Uterus (tissue), 4 donors: ENCODE results near the gene TCIRG1. TPM values are rescaled to one million over a fixed set of nuclear protein-coding genes. Genes with fewer than 3 reads are reported as not detected.

ENCODE experiments used
- DNase-seq, 2 donors: peaks; one replicate each; pipeline ENCODE4 v3.0.0-alpha.2; 2019 to 2020
- H3K27ac ChIP-seq, 2 donors: fragments of 200-600 bp; sonication (generic); 1 replicate in 1 of 2; 2 replicates in 1 of 2; pipeline ENCODE4 v1.5.1; 2016 to 2018
- H3K27me3 ChIP-seq, 2 donors: fragments of 200-600 bp; sonication (generic); one replicate each; pipeline ENCODE4 v1.5.1; 2018 to 2019; ENCODE audit warnings: control low read depth in 1 of 2
- H3K36me3 ChIP-seq, 2 donors: fragments of 200-600 bp; sonication (generic); one replicate each; pipeline ENCODE4 v1.5.1; 2019; ENCODE audit warnings: control low read depth in 1 of 2
- H3K4me1 ChIP-seq, 2 donors: fragments of 200-600 bp; sonication (generic); one replicate each; pipeline ENCODE4 v1.5.1; 2018 to 2019; ENCODE audit warnings: control low read depth in 1 of 2
- H3K4me3 ChIP-seq, 2 donors: fragments of 200-600 bp; sonication (generic); 1 replicate in 1 of 2; 2 replicates in 1 of 2; pipeline ENCODE4 v1.5.1; 2018 to 2019; ENCODE audit warnings: mild to moderate bottlenecking in 1 of 2
- H3K9me3 ChIP-seq, 2 donors: fragments of 200-600 bp; sonication (generic); one replicate each; pipeline ENCODE4 v1.5.1; 2019; ENCODE audit warnings: control low read depth in 1 of 2
- POLR2A ChIP-seq, 2 donors: fragments of 450-650 bp; IDR thresholded peaks; one replicate each; pipeline ENCODE4 v1.6.1; 2016; ENCODE audit warnings: antibody characterized with exemption in 2 of 2, mild to moderate bottlenecking in 1 of 2, moderate library complexity in 1 of 2
- intact Hi-C: fragments of 100-400 bp; cut with DNase I; formaldehyde crosslinking; loops from one replicate; pipeline ENCODE4 v1.15.1; 2023; ENCODE audit warnings: low total_unique reads
- total RNA-seq, 4 donors: library from RNA; depleted of rRNA in 3 of 4; stranded (reverse); fragments of >200 nt in 3 of 4; gene quantifications; one replicate each; pipeline versions ENCODE4 v1.1.0 to v1.2.4, GENCODE V29; 2014 to 2023
- TF ChIP-seq, protein P1 (sequence below), 4 experiments: fragments of 200-600 bp in 2 of 4; fragments of 450-650 bp in 2 of 4; sonication (generic) in 2 of 4; IDR thresholded peaks; one replicate each; pipeline ENCODE4 v1.5.1; 2016 to 2019; ENCODE audit warnings: antibody characterized with exemption in 4 of 4, mild to moderate bottlenecking in 2 of 4, moderate library complexity in 1 of 4
- donor health status: DM: yes; HTN: yes; CAD: no.

The TCIRG1 gene
- total RNA-seq, 4 donors from 2014 or later, result 62.1 to 162 (median 115) TPM

DNA sequence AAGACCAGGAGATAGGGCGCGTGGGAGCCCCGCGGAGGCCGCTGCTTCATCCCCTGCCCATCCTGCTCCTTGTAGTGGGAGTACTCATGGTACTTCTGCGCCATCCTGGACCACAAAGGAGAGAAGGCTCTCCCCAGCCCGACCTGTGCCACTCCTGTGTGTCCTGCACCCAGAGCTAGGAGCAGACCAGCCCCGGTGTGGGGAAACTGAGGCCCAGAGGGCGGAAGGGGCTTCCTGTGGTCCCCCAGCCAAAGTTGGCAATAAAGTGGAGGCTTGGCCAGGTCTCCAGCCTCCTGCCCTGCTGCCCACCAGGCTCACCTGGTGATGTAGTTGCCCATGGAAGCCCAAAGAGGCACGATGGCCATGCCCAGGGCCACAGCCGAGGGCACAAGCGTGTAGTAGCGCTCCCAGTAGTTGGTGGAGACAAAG, 39.6 kb upstream of the TCIRG1 start:
- H3K36me3 ChIP-seq, result no peaks in the 10 kb centered on the region
- H3K4me1 ChIP-seq, result no peaks in the 10 kb centered on the region
- no peaks in the 10 kb centered on the region for H3K27me3 ChIP-seq
- no peak overlapping the region for H3K27ac ChIP-seq
- TF ChIP-seq, protein P1, sequence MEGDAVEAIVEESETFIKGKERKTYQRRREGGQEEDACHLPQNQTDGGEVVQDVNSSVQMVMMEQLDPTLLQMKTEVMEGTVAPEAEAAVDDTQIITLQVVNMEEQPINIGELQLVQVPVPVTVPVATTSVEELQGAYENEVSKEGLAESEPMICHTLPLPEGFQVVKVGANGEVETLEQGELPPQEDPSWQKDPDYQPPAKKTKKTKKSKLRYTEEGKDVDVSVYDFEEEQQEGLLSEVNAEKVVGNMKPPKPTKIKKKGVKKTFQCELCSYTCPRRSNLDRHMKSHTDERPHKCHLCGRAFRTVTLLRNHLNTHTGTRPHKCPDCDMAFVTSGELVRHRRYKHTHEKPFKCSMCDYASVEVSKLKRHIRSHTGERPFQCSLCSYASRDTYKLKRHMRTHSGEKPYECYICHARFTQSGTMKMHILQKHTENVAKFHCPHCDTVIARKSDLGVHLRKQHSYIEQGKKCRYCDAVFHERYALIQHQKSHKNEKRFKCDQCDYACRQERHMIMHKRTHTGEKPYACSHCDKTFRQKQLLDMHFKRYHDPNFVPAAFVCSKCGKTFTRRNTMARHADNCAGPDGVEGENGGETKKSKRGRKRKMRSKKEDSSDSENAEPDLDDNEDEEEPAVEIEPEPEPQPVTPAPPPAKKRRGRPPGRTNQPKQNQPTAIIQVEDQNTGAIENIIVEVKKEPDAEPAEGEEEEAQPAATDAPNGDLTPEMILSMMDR (IDR thresholded peaks at IDR 0.05), result no peak
- TF ChIP-seq POLR2A (IDR thresholded peaks at IDR 0.05), result no peak
- H3K9me3 ChIP-seq, result no peaks in the 10 kb centered on the region
- intact Hi-C loops, result no loop called here
- DNase-seq, result no peak
- no peak overlapping the region for H3K4me3 ChIP-seq

DNA sequence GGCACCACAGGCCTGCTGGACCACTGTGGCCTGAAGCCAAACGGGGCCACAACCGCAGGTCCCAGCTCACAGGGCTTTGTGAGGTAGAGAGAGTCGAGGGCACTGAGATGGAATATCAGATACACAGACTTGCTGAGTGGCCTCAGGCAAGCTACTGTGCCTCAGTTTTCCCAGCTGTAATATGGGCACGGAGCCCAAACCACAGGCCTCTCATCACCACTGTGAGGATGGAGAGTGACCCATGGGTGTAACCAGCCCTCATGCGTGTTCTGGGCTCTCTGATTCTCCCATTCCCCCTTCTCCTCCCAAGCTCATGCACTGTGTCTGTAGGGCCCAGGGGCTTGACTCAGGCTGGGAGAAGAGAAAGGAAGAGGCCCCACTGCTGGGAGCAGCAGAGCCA, 39.1 kb upstream of the TCIRG1 start:
- Histone ChIP-seq H3K9me3 (no peaks in the 10 kb centered on the region), H3K4me1 (no peaks in the 10 kb centered on the region), H3K4me3 (no peak overlapping the region), H3K36me3 (no peaks in the 10 kb centered on the region), H3K27ac (no peak overlapping the region), H3K27me3 (no peaks in the 10 kb centered on the region)
- no peak for TF ChIP-seq POLR2A (IDR thresholded peaks at IDR 0.05)
- TF ChIP-seq, protein P1 (IDR thresholded peaks at IDR 0.05), result no peak
- intact Hi-C loops, result no loop called here
- DNase-seq, result no peak

DNA sequence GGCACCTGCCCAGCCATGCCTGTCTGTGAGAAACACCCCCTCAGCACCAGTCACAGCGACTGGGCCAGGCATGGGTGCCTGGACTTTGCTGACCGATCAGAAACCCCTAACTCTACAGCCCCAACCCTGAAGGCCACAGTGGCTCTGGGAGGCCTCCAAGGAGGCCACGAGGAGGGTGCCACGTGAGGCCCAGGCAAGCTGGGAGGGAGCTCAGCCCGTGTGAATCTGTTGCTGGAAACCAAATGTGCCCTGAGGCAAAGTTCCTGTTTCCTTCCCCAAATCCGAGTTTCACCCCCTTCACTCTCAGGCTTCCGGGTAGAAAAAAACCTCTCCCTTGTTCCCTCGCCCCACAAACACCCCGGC, 36.3 kb upstream of the TCIRG1 start:
- H3K4me3 ChIP-seq, result no peak overlapping the region
- no peak for DNase-seq

DNA sequence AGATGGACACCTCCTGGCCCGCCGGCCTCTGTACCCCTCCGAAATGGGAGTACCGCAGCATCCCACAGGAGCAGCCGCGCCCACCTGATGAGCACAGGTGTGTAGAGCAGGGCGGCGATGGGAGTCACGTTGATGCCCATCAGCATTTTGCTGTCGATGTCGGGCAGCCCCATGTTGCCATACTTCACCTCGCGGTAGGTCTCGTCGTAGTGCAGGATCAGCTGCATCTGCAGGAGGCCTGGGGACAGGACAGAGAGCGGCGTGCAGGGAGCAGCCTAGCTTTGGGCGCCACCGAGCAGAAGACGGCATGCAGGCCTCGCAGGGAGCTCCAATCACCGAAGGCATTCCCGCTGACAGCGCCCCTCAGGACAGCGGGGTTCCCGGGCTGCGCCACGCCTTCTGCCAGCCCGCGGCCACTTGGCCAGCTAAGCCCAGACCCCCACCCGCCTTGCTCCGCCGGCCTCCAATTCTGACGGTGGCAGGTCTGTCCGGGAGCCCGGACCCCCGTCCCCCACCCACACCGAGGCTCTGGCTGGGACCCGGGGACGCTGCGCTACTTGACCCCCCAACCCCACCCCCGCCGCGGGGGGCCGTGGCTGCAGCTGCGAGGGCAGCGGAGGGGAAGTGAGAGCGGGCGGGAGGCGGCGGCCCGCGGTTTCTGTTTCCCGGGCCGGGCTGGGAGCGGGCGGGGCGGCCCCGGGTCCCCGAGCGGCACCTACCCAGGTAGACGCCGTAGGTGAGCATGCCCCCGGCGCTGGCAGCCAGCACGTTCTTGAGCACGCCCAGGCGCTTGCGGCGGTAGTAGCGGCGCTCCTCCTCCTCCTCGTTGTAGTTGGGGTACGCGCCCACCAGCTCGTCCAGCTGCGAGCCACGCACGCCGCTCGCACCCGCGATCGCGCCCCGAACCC, 35.6 kb upstream of the TCIRG1 start:
- Histone ChIP-seq H3K27me3 (no peaks in the 10 kb centered on the region), H3K36me3 (no peaks in the 10 kb centered on the region), H3K9me3 (no peaks in the 10 kb centered on the region), H3K27ac (peak overlapping the region; percentile 43 to 55), H3K4me3 (peak overlapping the region; percentile 27 to 54), H3K4me1 (no peaks in the 10 kb centered on the region)
- DNase-seq, result no peak
- intact Hi-C loops, result no loop called here
- no peak for TF ChIP-seq POLR2A (IDR thresholded peaks at IDR 0.05)
- TF ChIP-seq, protein P1 (IDR thresholded peaks at IDR 0.05), result no peak

More for the DNA sequence above, 36.3 kb upstream of the TCIRG1 start:
- Histone ChIP-seq H3K27me3 (no peaks in the 10 kb centered on the region), H3K9me3 (no peaks in the 10 kb centered on the region), H3K27ac (no peak overlapping the region), H3K36me3 (no peaks in the 10 kb centered on the region), H3K4me1 (no peaks in the 10 kb centered on the region)
- intact Hi-C loops, result no loop called here
- TF ChIP-seq, protein P1 (IDR thresholded peaks at IDR 0.05), result no peak
- TF ChIP-seq POLR2A (IDR thresholded peaks at IDR 0.05), result no peak

DNA sequence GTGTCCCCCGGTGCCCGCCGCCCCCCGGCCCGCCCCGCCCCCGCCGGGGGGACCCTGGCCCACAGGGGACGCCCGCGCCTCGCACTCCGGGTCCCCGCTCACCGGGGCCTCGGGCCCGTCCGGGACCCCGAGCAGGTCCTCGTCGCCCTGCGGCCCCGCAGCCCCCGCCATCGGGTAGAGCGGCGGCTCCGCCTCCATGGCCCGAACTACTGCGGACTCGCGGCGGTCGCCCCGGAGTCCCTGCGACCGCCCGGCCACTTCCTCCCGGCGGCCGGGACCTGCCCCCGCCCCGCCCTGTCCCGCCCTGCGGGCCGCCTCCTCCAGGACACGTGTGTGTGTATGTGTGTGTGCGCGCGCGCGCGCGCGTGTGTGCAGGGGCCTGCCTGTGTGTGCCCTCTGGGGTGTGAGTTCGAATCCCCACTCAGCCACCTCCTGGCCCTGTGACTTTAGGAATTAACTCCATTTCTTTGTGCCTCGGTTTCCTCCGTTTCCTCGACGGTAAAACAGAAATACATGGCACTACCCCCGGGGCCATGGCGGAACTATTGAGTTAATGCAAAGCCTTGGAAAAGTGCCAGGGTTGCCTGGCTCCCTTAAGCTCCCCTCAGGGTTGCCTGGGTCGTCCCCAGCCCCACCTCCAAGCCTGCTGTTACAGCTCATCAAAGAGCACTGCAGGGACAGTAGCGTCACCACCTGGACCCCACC, 34.8 kb upstream of the TCIRG1 start, which contains the start of gene UNC93B1:
UNC93B1 (minus strand) TSS at position 252 of the 705 bp plus-strand sequence; CDS start at position 198, 54 bp downstream.
- DNase-seq, result peak; percentile 80 to 83

More for the DNA sequence above, 34.8 kb upstream of the TCIRG1 start, which contains the start of gene UNC93B1:
- Histone ChIP-seq H3K27ac (peak within 1 kb of the TSS; percentile 43 to 55), H3K4me3 (peak within 1 kb of the TSS; percentile 27 to 54), H3K4me1 (no peaks in the 10 kb centered on the region), H3K36me3 (no peaks in the 10 kb centered on the region), H3K9me3 (no peaks in the 10 kb centered on the region), H3K27me3 (no peaks in the 10 kb centered on the region)
- TF ChIP-seq, protein P1 (IDR thresholded peaks at IDR 0.05), result no peak
- peak in 1 of 2 donors; percentile 46 for TF ChIP-seq POLR2A (IDR thresholded peaks at IDR 0.05)
- intact Hi-C loops, result no loop called here
